HG03442 (cell line): Measurements from ENCODE around the gene HMGCR.

Source experiments
- ATAC-seq: cut with Tn5 transposase; IDR thresholded peaks from one replicate; pipeline ENCODE4 v1.9.1; 2021; ENCODE audit warnings: mild to moderate bottlenecking, moderate library complexity; ENCODE audit not compliant: unreplicated experiment

The HMGCR gene

GRCh38 chr5:75380099-75380498 lies 43.1 kb downstream of the HMGCR start:
- no peak for ATAC-seq

- no peak for ATAC-seq
Observed at GRCh38 chr5:75381456-75381855, 44.4 kb downstream of the HMGCR start.

GRCh38 chr5:75384218-75384617 lies 47.2 kb downstream of the HMGCR start:
- ATAC-seq, result no peak

GRCh38 chr5:75387806-75388205 lies 50.8 kb downstream of the HMGCR start:
- ATAC-seq, result no peak

- no peak for ATAC-seq
Observed at GRCh38 chr5:75389430-75389829, 52.4 kb downstream of the HMGCR start.

GRCh38 chr5:75395277-75395676 lies 58.3 kb downstream of the HMGCR start:
- ATAC-seq, result no peak

- no peak for ATAC-seq
Observed at GRCh38 chr5:75405296-75405695, 68.3 kb downstream of the HMGCR start.
